Mucosa of rectum (tissue), 2 donors: Measurements from ENCODE around the gene MRPS15.
"Not testable (repeated sequence)": the region's sequence is repeated elsewhere in the genome, so short reads cannot be mapped to it uniquely, and the experiment has no call there.

Experiments used
- H3K27ac ChIP-seq, 2 donors: one replicate each; pipeline ENCODE4 v1.7.0; 2013; ENCODE audit warnings: inconsistent platforms in 2 of 2, low read depth in 2 of 2, low read length in 2 of 2
- H3K27me3 ChIP-seq, 2 donors: one replicate each; pipeline ENCODE4 v1.7.0; 2013; ENCODE audit warnings: low read length in 2 of 2; ENCODE audit not compliant: control insufficient read depth in 2 of 2, insufficient read depth in 2 of 2
- H3K36me3 ChIP-seq, 2 donors: one replicate each; pipeline ENCODE4 v1.7.0; 2013; ENCODE audit warnings: low read length in 2 of 2; ENCODE audit not compliant: control insufficient read depth in 2 of 2, insufficient read depth in 2 of 2
- H3K4me1 ChIP-seq, 2 donors: one replicate each; pipeline ENCODE4 v1.7.0; 2013; ENCODE audit warnings: low read length in 2 of 2, mild to moderate bottlenecking in 1 of 2; ENCODE audit not compliant: control insufficient read depth in 2 of 2, insufficient read depth in 2 of 2
- H3K4me3 ChIP-seq, 2 donors: one replicate each; pipeline ENCODE4 v1.7.0; 2013; ENCODE audit warnings: low read length in 2 of 2
- H3K9ac ChIP-seq, 2 donors: one replicate each; pipeline ENCODE4 v1.7.0; 2013; ENCODE audit warnings: low read length in 2 of 2, low read depth in 1 of 2, mild to moderate bottlenecking in 1 of 2
- H3K9me3 ChIP-seq, 2 donors: one replicate each; pipeline ENCODE4 v1.7.0; 2013; ENCODE audit warnings: low read length in 2 of 2; ENCODE audit not compliant: control insufficient read depth in 2 of 2
- donor health status: healthy.
- donor health status: Normal muscosa, but diverticular disease.

The MRPS15 gene

DNA sequence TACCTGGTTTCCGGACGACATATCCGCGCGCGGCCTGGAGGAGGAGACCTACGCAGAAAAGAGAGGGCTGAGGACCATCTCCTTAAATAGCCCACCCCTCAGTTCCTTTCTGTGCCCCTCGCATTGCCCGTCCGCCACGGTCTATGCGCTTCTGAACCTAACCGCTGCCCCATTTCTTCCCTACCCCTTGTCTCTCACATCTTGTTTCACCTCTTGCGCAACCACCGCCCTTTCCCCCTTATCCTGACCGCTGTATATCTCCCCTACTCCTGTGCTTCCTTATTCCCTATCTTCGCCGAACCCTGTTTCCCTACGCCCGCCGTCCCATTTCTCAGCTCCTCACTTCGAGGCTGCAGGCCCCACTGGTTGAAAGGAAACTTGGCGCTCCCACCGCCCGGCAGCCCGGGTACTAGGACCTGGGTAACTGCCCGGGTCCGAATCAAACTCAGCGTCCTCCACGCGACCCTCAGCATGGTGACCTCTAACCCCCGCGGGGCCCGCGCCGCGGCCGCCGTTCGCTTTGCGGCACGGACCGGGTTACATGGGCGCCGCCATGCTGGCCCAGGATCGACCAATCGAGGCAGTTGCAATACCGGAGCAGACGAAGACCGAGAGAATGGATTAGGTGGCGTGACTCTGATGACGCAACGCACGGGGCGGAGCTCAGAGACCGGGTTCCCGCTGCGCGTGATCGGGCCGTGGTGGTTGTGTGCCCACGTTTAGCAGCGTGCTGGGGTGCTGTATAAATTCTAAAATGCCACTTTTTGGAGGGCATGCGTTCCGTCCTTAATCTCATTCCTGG is at the start of gene MRPS15:
Gene MRPS15 (minus strand): TSS at position 582 of the 802 bp plus-strand sequence. CDS start 109 bp downstream, at position 473.
- no peaks in the 10 kb centered on the region for H3K9me3 ChIP-seq
- peaks cover 15% of the 10 kb centered on the region in 2 donors for H3K36me3 ChIP-seq
- peak within 1 kb of the TSS; percentile 87 to 97 for H3K4me3 ChIP-seq
- peak within 1 kb of the TSS; percentile 88 to 89 for H3K27ac ChIP-seq
- peak within 1 kb of the TSS; percentile 82 to 85 for H3K9ac ChIP-seq
- H3K4me1 ChIP-seq = peaks cover 7 to 16% of the 10 kb centered on the region in 2 donors
- no peaks in the 10 kb centered on the region for H3K27me3 ChIP-seq

GRCh38 chr1:36512842-36513241 is 48.7 kb upstream of the MRPS15 start:
- no peak overlapping the region for H3K27ac ChIP-seq
- H3K36me3 ChIP-seq = no peaks in the 10 kb centered on the region
- H3K4me1 ChIP-seq = no peaks in the 10 kb centered on the region
- H3K4me3 ChIP-seq = no peak overlapping the region
- H3K27me3 ChIP-seq = no peaks in the 10 kb centered on the region
- no peak overlapping the region for H3K9ac ChIP-seq
- H3K9me3 ChIP-seq = no peaks in the 10 kb centered on the region

DNA sequence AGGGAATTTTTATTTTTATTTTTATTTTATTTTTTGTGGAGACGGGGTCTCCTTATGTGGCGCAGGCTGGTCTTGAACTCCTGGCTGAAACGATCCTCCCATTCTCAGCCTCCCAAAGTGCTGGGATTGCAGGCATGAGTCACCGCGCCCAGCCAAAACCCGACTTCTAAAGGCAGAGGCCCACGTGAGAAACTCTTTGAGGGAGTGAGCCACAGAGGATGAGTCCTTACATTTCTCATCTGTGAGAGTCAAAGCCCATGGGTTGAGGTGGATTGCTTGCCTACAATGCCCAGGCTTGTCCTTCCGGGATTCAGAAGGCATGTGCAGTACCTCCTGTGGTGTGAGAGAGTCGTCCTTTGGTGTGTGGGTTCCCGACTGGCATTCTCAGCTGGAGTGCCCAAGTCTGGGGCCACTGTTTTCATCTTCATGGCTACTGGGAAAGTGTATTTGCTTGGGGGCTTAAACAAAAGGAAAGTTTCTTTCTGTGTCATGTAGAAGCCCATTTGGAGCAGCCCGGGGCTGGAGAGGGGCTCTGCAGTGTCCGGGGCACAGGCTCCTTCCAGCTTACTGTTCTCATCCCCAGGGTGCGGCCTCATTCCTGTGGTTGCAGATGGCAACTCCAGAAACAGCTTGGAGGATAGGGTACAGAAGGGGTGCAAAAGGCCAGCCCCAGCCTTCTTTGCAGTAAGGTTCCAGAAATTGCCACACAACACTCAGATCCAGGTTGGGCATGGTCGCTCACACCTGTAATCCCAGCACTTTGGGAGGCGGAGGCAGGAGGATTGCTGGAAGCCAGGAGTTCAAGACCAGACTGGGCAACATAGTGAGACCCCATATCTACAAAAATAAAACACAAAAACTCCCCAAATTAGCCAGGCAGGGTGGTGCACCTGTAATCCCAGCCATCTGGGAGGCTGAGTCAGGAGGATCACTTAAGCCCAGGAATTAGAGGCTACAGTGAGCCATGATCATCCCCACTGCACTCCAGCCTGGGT is 47.9 kb upstream of the MRPS15 start:
- H3K27ac ChIP-seq = no peak overlapping the region
- H3K9ac ChIP-seq = no peak overlapping the region
- no peak overlapping the region for H3K4me3 ChIP-seq
- no peaks in the 10 kb centered on the region for H3K36me3 ChIP-seq
- H3K4me1 ChIP-seq = no peaks in the 10 kb centered on the region
- H3K27me3 ChIP-seq = peaks cover 0 to 5% of the 10 kb centered on the region in 2 donors
- H3K9me3 ChIP-seq = no peaks in the 10 kb centered on the region

- not testable (repeated sequence) for H3K9ac ChIP-seq, H3K36me3 ChIP-seq, H3K4me1 ChIP-seq, H3K9me3 ChIP-seq, H3K27ac ChIP-seq, H3K4me3 ChIP-seq, H3K27me3 ChIP-seq
These were observed 47.0 kb upstream of the MRPS15 start for GRCh38 chr1:36511220-36511619.

GRCh38 chr1:36510418-36510817 is 46.2 kb upstream of the MRPS15 start:
- no peaks in the 10 kb centered on the region for H3K36me3 ChIP-seq
- no peak overlapping the region for H3K4me3 ChIP-seq
- H3K27me3 ChIP-seq = peaks cover 0 to 5% of the 10 kb centered on the region in 2 donors
- no peaks in the 10 kb centered on the region for H3K4me1 ChIP-seq
- H3K9me3 ChIP-seq = no peaks in the 10 kb centered on the region
- H3K27ac ChIP-seq = no peak overlapping the region
- no peak overlapping the region for H3K9ac ChIP-seq

GRCh38 chr1:36508257-36508656 is 44.1 kb upstream of the MRPS15 start:
- Histone ChIP-seq H3K27me3 (peaks cover 0 to 8% of the 10 kb centered on the region in 2 donors), H3K4me3 (no peak overlapping the region), H3K9ac (no peak overlapping the region), H3K27ac (no peak overlapping the region), H3K9me3 (no peaks in the 10 kb centered on the region), H3K4me1 (no peaks in the 10 kb centered on the region), H3K36me3 (no peaks in the 10 kb centered on the region)

GRCh38 chr1:36506276-36506920 is 42.2 kb upstream of the MRPS15 start:
- H3K9me3 ChIP-seq = no peaks in the 10 kb centered on the region
- no peaks in the 10 kb centered on the region for H3K4me1 ChIP-seq
- H3K27ac ChIP-seq = no peak overlapping the region
- H3K4me3 ChIP-seq = no peak overlapping the region
- H3K36me3 ChIP-seq = no peaks in the 10 kb centered on the region
- no peak overlapping the region for H3K9ac ChIP-seq
- H3K27me3 ChIP-seq = peaks cover 0 to 8% of the 10 kb centered on the region in 2 donors

DNA sequence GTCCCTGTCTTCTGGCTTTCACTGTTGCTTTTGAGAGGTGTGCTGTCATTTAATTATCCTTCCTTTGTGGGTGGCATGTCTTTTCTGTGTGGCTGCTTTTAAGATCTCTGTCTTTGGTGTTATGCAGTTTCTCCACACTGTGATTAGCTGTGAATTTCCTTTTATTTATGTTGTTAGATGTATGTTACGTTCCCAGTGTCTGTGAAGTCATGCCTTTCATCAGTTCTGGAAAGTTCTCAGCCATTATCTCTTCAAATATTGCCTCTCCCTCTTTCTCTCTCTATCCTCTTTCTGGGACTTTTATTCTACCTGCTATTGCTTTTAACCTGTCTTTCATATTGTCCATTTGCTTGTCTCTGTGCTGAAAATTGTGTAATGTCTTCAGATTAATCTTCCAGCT is 39.5 kb upstream of the MRPS15 start:
- Histone ChIP-seq H3K27me3 (peaks cover 0 to 8% of the 10 kb centered on the region in 2 donors), H3K4me1 (no peaks in the 10 kb centered on the region), H3K9ac (no peak overlapping the region), H3K36me3 (no peaks in the 10 kb centered on the region), H3K27ac (no peak overlapping the region), H3K4me3 (no peak overlapping the region), H3K9me3 (no peaks in the 10 kb centered on the region)

- H3K4me3 ChIP-seq = no peak overlapping the region
- no peak overlapping the region for H3K27ac ChIP-seq
- H3K9me3 ChIP-seq = no peaks in the 10 kb centered on the region
- no peak overlapping the region for H3K9ac ChIP-seq
- peaks cover 0 to 8% of the 10 kb centered on the region in 2 donors for H3K27me3 ChIP-seq
- no peaks in the 10 kb centered on the region for H3K36me3 ChIP-seq
- H3K4me1 ChIP-seq = no peaks in the 10 kb centered on the region
These were observed 39.0 kb upstream of the MRPS15 start for GRCh38 chr1:36503159-36503558.
